ENCODE results near the gene HIP1.
A peak's percentile ranks its signal among the peaks of the same experiment; 100 is the strongest.

DNA sequence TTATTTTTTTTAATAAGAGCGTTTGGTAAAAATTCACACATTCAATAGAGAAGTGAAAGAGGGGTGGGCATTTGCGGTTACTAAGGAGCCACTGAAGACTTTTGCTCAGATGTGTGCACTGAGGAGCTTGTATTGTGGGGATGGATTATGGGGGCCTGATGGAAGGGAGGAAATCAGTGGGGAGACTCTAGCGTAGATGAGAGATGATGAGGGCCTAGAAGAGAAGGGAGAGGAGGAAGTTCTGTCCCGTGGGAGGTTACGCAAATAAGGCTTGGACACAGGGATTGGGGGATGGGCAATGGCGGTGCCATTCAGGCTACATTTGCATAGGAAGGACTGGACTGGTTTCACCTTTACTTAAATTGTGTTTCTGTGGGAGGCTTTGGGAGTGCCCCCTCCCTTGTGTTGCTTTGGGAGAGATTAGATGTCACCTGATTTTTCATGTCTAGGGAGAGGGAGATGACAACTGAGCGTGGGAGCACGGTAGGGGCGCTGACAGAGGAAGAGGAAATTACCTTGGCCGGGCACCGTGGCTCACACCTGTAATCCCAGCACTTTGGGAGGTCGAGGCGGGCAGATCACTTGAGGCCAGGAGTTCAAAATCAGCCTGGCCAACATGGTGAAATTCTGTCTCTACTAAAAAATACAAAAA, 2.2 kb upstream of the HIP1 start:
- no peak for TF ChIP-seq SREBF2 (IDR thresholded peaks at IDR 0.05)
- TF ChIP-seq, protein P1, sequence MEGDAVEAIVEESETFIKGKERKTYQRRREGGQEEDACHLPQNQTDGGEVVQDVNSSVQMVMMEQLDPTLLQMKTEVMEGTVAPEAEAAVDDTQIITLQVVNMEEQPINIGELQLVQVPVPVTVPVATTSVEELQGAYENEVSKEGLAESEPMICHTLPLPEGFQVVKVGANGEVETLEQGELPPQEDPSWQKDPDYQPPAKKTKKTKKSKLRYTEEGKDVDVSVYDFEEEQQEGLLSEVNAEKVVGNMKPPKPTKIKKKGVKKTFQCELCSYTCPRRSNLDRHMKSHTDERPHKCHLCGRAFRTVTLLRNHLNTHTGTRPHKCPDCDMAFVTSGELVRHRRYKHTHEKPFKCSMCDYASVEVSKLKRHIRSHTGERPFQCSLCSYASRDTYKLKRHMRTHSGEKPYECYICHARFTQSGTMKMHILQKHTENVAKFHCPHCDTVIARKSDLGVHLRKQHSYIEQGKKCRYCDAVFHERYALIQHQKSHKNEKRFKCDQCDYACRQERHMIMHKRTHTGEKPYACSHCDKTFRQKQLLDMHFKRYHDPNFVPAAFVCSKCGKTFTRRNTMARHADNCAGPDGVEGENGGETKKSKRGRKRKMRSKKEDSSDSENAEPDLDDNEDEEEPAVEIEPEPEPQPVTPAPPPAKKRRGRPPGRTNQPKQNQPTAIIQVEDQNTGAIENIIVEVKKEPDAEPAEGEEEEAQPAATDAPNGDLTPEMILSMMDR (IDR thresholded peaks at IDR 0.05), result no peak
- peak in 1 of 2 experiments; percentile 34; a peak in 1 of 4 replicates for TF ChIP-seq CEBPB (IDR thresholded peaks at IDR 0.05)
- no peak for TF ChIP-seq POLR2A (IDR thresholded peaks at IDR 0.05; ENCODE audit: low read length)
